NCI-H2196 treated with DMSO at 0.1 percent for 48 hours (cell line): ENCODE data around the gene PLCB4.

Experiments
- DNase-seq: peaks from one replicate; lab custom pipeline; 2025; ENCODE audit not compliant: unreplicated experiment; lab: John Stamatoyannopoulos, UW

The PLCB4 gene

GRCh38 chr20:9390441-9390840 lies 321.6 kb downstream of the PLCB4 start:
- no peak for DNase-seq

GRCh38 chr20:9392892-9393857 lies 324.3 kb downstream of the PLCB4 start:
- DNase-seq = peak; percentile 53

GRCh38 chr20:9395971-9396370 lies 327.1 kb downstream of the PLCB4 start:
- DNase-seq = no peak

- DNase-seq = no peak
Observed at GRCh38 chr20:9397928-9398327, 329.0 kb downstream of the PLCB4 start.

- no peak for DNase-seq
Observed at GRCh38 chr20:9398882-9399281, 330.0 kb downstream of the PLCB4 start.

- DNase-seq = no peak
Observed at GRCh38 chr20:9399322-9399721, 330.4 kb downstream of the PLCB4 start.

- DNase-seq = no peak
Observed at GRCh38 chr20:9400171-9401025, 331.5 kb downstream of the PLCB4 start.

GRCh38 chr20:9401371-9401770 lies 332.5 kb downstream of the PLCB4 start:
- no peak for DNase-seq

- no peak for DNase-seq
Observed at GRCh38 chr20:9402141-9402540, 333.3 kb downstream of the PLCB4 start.

GRCh38 chr20:9402546-9402945 lies 333.7 kb downstream of the PLCB4 start:
- DNase-seq = no peak

GRCh38 chr20:9403448-9403847 lies 334.6 kb downstream of the PLCB4 start:
- no peak for DNase-seq

GRCh38 chr20:9407805-9408421 lies 339.0 kb downstream of the PLCB4 start:
- DNase-seq = peak; percentile 26

- DNase-seq = no peak
Observed at GRCh38 chr20:9408422-9409300, 339.8 kb downstream of the PLCB4 start.

GRCh38 chr20:9409352-9409751 lies 340.5 kb downstream of the PLCB4 start:
- no peak for DNase-seq

- DNase-seq = no peak
Observed at GRCh38 chr20:9409981-9410380, 341.1 kb downstream of the PLCB4 start.

- no peak for DNase-seq
Observed at GRCh38 chr20:9411833-9412232, 342.9 kb downstream of the PLCB4 start.

GRCh38 chr20:9412309-9412708 lies 343.4 kb downstream of the PLCB4 start:
- no peak for DNase-seq

GRCh38 chr20:9413001-9413400 lies 344.1 kb downstream of the PLCB4 start:
- DNase-seq = no peak

- no peak for DNase-seq
Observed at GRCh38 chr20:9415426-9415825, 346.5 kb downstream of the PLCB4 start.

GRCh38 chr20:9416421-9416820 lies 347.5 kb downstream of the PLCB4 start:
- no peak for DNase-seq
